Measurements from ENCODE around the gene DLEC1. TPM values are rescaled to one million over a fixed set of nuclear protein-coding genes. Genes with fewer than 3 reads are reported as not detected.

The DLEC1 gene
- polyA plus RNA-seq, 2 of the 4 experiments (the other 2 are of a cell fraction), result 0.10 TPM; not detected in 1

GRCh38 chr3:38110314-38111050 lies 71.5 kb downstream of the DLEC1 start:
- ChIA-PET CTCF (no interaction called here), POLR2A (no interaction called here)
- Histone ChIP-seq H3K27ac (no peak overlapping the region), H3K4me2 (no peak overlapping the region), H3K9me3 (peaks cover 4% of the 10 kb centered on the region; the same call in 2 of the 3 replicates), H3K4me1 (no peaks in the 10 kb centered on the region), H3K4me3 (no peak overlapping the region)
- ATAC-seq, result no peak
- TF ChIP-seq SREBF2 (IDR thresholded peaks at IDR 0.05) (no peak), E2F6 (IDR thresholded peaks at IDR 0.05; ENCODE audit: borderline replicate concordance, low read depth) (no peak), HES2 (IDR thresholded peaks at IDR 0.05) (no peak), HDAC2 (IDR thresholded peaks at IDR 0.05) (no peak), TFCP2L1 (CRISPR knock-in tag; IDR thresholded peaks at IDR 0.05) (no peak), ESRRA (IDR thresholded peaks at IDR 0.05; ENCODE audit: borderline replicate concordance, low read length) (no peak), CHD4 (IDR thresholded peaks at IDR 0.05; ENCODE audit: borderline replicate concordance) (no peak), ZFP36 (IDR thresholded peaks at IDR 0.05; ENCODE audit: borderline replicate concordance, partially characterized antibody) (no peak), JUN (IDR thresholded peaks at IDR 0.05) (no peak), RNF2 (IDR thresholded peaks at IDR 0.05; ENCODE audit: borderline replicate concordance, low read depth) (no peak), RAD21 (conservative IDR thresholded peaks at IDR 0.05 in 1 of 2, IDR thresholded peaks at IDR 0.05 in 1 of 2) (no peak), MAZ (IDR thresholded peaks at IDR 0.05; ENCODE audit: borderline replicate concordance, low read depth, low read length) (no peak), HOXB5 (CRISPR knock-in tag; IDR thresholded peaks at IDR 0.05) (no peak), FOSL2 (IDR thresholded peaks at IDR 0.05) (no peak), FOSL2 (CRISPR knock-in tag; IDR thresholded peaks at IDR 0.05) (no peak), CBX2 (IDR thresholded peaks at IDR 0.05; ENCODE audit: borderline replicate concordance, low read depth) (no peak), MAFK (IDR thresholded peaks at IDR 0.05; ENCODE audit: partially characterized antibody) (no peak), HMGXB4 (CRISPR knock-in tag; IDR thresholded peaks at IDR 0.05; ENCODE audit: borderline replicate concordance) (no peak), BHLHE40 (IDR thresholded peaks at IDR 0.05; ENCODE audit: low read depth, low read length) (no peak), NR3C1 (IDR thresholded peaks at IDR 0.05) (no peak)
- FAIRE-seq, result no peak
- 65% methylated on average over 6 of the region's 6 CpGs for WGBS (ENCODE audit: missing lambda C conversion rate)
- DNase-seq (ENCODE audit: low read depth in 1 of 2, low spot score in 1 of 2), result no peak

GRCh38 chr3:38111201-38111600 lies 72.2 kb downstream of the DLEC1 start:
- ATAC-seq, result no peak
- Histone ChIP-seq H3K9me3 (no peaks in the 10 kb centered on the region), H3K4me1 (no peaks in the 10 kb centered on the region), H3K4me2 (no peak overlapping the region), H3K4me3 (no peak overlapping the region), H3K27ac (no peak overlapping the region)
- 88% methylated on average over 4 of the region's 4 CpGs for WGBS (ENCODE audit: missing lambda C conversion rate)
- DNase-seq (ENCODE audit: low read depth in 1 of 2, low spot score in 1 of 2), result no peak
- no peak for FAIRE-seq
- TF ChIP-seq MAFK (IDR thresholded peaks at IDR 0.05; ENCODE audit: partially characterized antibody), result no peak
- TF ChIP-seq MAX (IDR thresholded peaks at IDR 0.05), result no peak
- TF ChIP-seq RNF2 (IDR thresholded peaks at IDR 0.05; ENCODE audit: borderline replicate concordance, low read depth), result no peak
- TF ChIP-seq JUN (IDR thresholded peaks at IDR 0.05), result no peak
- TF ChIP-seq NR3C1 (IDR thresholded peaks at IDR 0.05), result no peak
- no peak for TF ChIP-seq HDAC2 (IDR thresholded peaks at IDR 0.05)
- no peak for TF ChIP-seq EHF (CRISPR knock-in tag; IDR thresholded peaks at IDR 0.05)
- TF ChIP-seq USF2 (IDR thresholded peaks at IDR 0.05), result no peak
- TF ChIP-seq BHLHE40 (IDR thresholded peaks at IDR 0.05; ENCODE audit: low read depth, low read length), result no peak
- no peak for TF ChIP-seq KDM1A (IDR thresholded peaks at IDR 0.05; ENCODE audit: low read depth)
- no peak for TF ChIP-seq ZNF302 (CRISPR knock-in tag; IDR thresholded peaks at IDR 0.05)
- no peak for TF ChIP-seq CBX8 (IDR thresholded peaks at IDR 0.05)
- no peak for TF ChIP-seq POLR2A (IDR thresholded peaks at IDR 0.05; ENCODE audit: low read length)
- TF ChIP-seq TP53 (CRISPR knock-in tag; IDR thresholded peaks at IDR 0.05), result no peak
- no peak for TF ChIP-seq RARB (CRISPR knock-in tag; IDR thresholded peaks at IDR 0.05)
- no peak for TF ChIP-seq MAZ (IDR thresholded peaks at IDR 0.05; ENCODE audit: borderline replicate concordance, low read depth, low read length)
- no peak for TF ChIP-seq HMGXB4 (CRISPR knock-in tag; IDR thresholded peaks at IDR 0.05; ENCODE audit: borderline replicate concordance)
- TF ChIP-seq SMC3 (IDR thresholded peaks at IDR 0.05), result no peak
- TF ChIP-seq ZSCAN20 (CRISPR knock-in tag; IDR thresholded peaks at IDR 0.05), result no peak
- no peak for TF ChIP-seq HOXB13 (CRISPR knock-in tag; IDR thresholded peaks at IDR 0.05; ENCODE audit: low read depth)
- CTCF ChIA-PET, result no interaction called here
- POLR2A ChIA-PET, result no interaction called here

Data from A549 (cell line).